HCT116 (cell line): ENCODE data around the gene FAM83E.

Experiments
- CTCF ChIP-seq, 3 experiments: fragments of 200-600 bp in 1 of 3; sonication (generic) in 1 of 3; IDR thresholded peaks in 2 of 3; conservative IDR thresholded peaks in 1 of 3; 2 replicates each; pipeline ENCODE4 v1.5.1; 2012 to 2017; ENCODE audit warnings: low read depth in 2 of 3, low read length in 2 of 3, antibody characterized with exemption in 1 of 3, borderline replicate concordance in 1 of 3, control low read depth in 1 of 3, mild to moderate bottlenecking in 1 of 3, mixed read lengths in 1 of 3, mixed run types in 1 of 3, moderate library complexity in 1 of 3; ENCODE audit not compliant: insufficient read depth in 1 of 3
- ELF1 ChIP-seq: IDR thresholded peaks from 2 replicates; pipeline ENCODE4 v1.6.1; 2012; ENCODE audit warnings: low read depth, borderline replicate concordance
- EZH2 ChIP-seq: fragments of 200-600 bp; sonication (generic); IDR thresholded peaks from 2 replicates; pipeline ENCODE4 v1.6.1; 2017; ENCODE audit warnings: antibody characterized with exemption, mixed run types
- JUND ChIP-seq: IDR thresholded peaks from 2 replicates; pipeline ENCODE4 v1.6.1; 2012
- MAX ChIP-seq: IDR thresholded peaks from 2 replicates; pipeline ENCODE4 v1.6.1; 2012
- POLR2A ChIP-seq: IDR thresholded peaks from 2 replicates; pipeline ENCODE4 v1.7.0; 2011; ENCODE audit warnings: borderline replicate concordance; ENCODE audit not compliant: insufficient read depth, insufficient read length; ENCODE audit errors: extremely low read depth
- POLR2AphosphoS5 ChIP-seq: IDR thresholded peaks from 2 replicates; pipeline ENCODE4 v1.6.1; 2011; ENCODE audit warnings: mild to moderate bottlenecking, low read depth, low read length, moderate library complexity
- RAD21 ChIP-seq: IDR thresholded peaks from 2 replicates; pipeline ENCODE4 v1.6.1; 2012; ENCODE audit warnings: low read depth, mild to moderate bottlenecking
- REST ChIP-seq: IDR thresholded peaks from 2 replicates; pipeline ENCODE4 v1.6.1; 2012; ENCODE audit warnings: low read depth
- SIN3A ChIP-seq: IDR thresholded peaks from 2 replicates; pipeline ENCODE4 v1.6.1; 2012; ENCODE audit warnings: low read depth
- ZBTB33 ChIP-seq: IDR thresholded peaks from 2 replicates; pipeline ENCODE4 v1.6.1; 2011; ENCODE audit warnings: mild to moderate bottlenecking, low read length, moderate library complexity; ENCODE audit not compliant: insufficient replicate concordance; ENCODE audit errors: extremely low read depth
- ZNF274 ChIP-seq: fragments of 200-500 bp; sonication (Bioruptor generic); IDR thresholded peaks from 2 replicates; pipeline ENCODE4 v1.6.1; 2014; ENCODE audit warnings: mild to moderate bottlenecking, low read depth, low read length, inconsistent platforms

GRCh38 chr19:48623556-48624066, 8.7 kb upstream of the FAM83E start:
- TF ChIP-seq MAX (no peak), ZNF274 (no peak), EZH2 (no peak), JUND (no peak), RAD21 (no peak), POLR2A (no peak), CTCF (IDR thresholded peaks at IDR 0.05 in 2 of 3, conservative IDR thresholded peaks at IDR 0.05 in 1 of 3; ENCODE audit: borderline replicate concordance in 1 of 3, insufficient read depth in 1 of 3, low read depth in 2 of 3, low read length in 2 of 3) (no peak), ELF1 (no peak), SIN3A (no peak), POLR2AphosphoS5 (no peak), REST (no peak), ZBTB33 (no peak)
